SH-SY5Y (cell line): Measurements from ENCODE around the gene TEX52.

Experiments
- GATA2 ChIP-seq: IDR thresholded peaks from 2 replicates; pipeline ENCODE4 v1.6.1; 2011; ENCODE audit warnings: mild to moderate bottlenecking, low read depth, low read length
- GATA3 ChIP-seq: IDR thresholded peaks from 2 replicates; pipeline ENCODE4 v1.6.1; 2011; ENCODE audit warnings: low read depth, mild to moderate bottlenecking, low read length, moderate library complexity

- TF ChIP-seq GATA3 (no peak), GATA2 (no peak)
These were observed 1.3 kb downstream of the TEX52 start for GRCh38 chr12:2855546-2855945.
